ENCODE measurements around the gene UBAC1.

Gene UBAC1

GRCh38 chr9:135890190-135891026, 70.8 kb downstream of the UBAC1 start:
- H3K36me3 ChIP-seq (ENCODE audit: control insufficient read depth, low read length): no peaks in the 10 kb centered on the region
- no peak overlapping the region for H3K4me3 ChIP-seq (ENCODE audit: low read length)
- peaks cover 100% of the 10 kb centered on the region for H3K79me2 ChIP-seq (ENCODE audit: control insufficient read depth, low read length)
- no peaks in the 10 kb centered on the region for H3K9me2 ChIP-seq (replicated peaks; ENCODE audit: control insufficient read depth, low read length)
- H3K4me1 ChIP-seq (ENCODE audit: control insufficient read depth, low read length): peaks cover 28% of the 10 kb centered on the region
- H3K9me3 ChIP-seq (ENCODE audit: control insufficient read depth, insufficient read depth, low read length): no peaks in the 10 kb centered on the region
- TF ChIP-seq CTCF (IDR thresholded peaks at IDR 0.05; ENCODE audit: low read depth, low read length, poor library complexity, severe bottlenecking) (no peak), EZH2phosphoT487 (IDR thresholded peaks at IDR 0.05; ENCODE audit: borderline replicate concordance, low read length) (no peak)
- H3K4me2 ChIP-seq (ENCODE audit: low read length): no peak overlapping the region
- no peaks in the 10 kb centered on the region for H3K27me3 ChIP-seq (ENCODE audit: control insufficient read depth, low read length)
- H3K27ac ChIP-seq (ENCODE audit: low read depth, low read length): no peak overlapping the region
- no peaks in the 10 kb centered on the region for H3F3A ChIP-seq (ENCODE audit: control insufficient read depth, insufficient read depth)
- H4K20me1 ChIP-seq (ENCODE audit: control insufficient read depth, insufficient read depth, low read depth, low read length): peaks cover 42% of the 10 kb centered on the region

- Histone ChIP-seq H3K4me3 (ENCODE audit: low read length) (no peak overlapping the region), H3K27me3 (ENCODE audit: control insufficient read depth, low read length) (no peaks in the 10 kb centered on the region), H3K4me1 (ENCODE audit: control insufficient read depth, low read length) (peaks cover 28% of the 10 kb centered on the region), H3K9me3 (ENCODE audit: control insufficient read depth, insufficient read depth, low read length) (no peaks in the 10 kb centered on the region), H3F3A (ENCODE audit: control insufficient read depth, insufficient read depth) (no peaks in the 10 kb centered on the region), H3K36me3 (ENCODE audit: control insufficient read depth, low read length) (no peaks in the 10 kb centered on the region), H4K20me1 (ENCODE audit: control insufficient read depth, insufficient read depth, low read depth, low read length) (peaks cover 44% of the 10 kb centered on the region), H3K9me2 (replicated peaks; ENCODE audit: control insufficient read depth, low read length) (no peaks in the 10 kb centered on the region), H3K79me2 (ENCODE audit: control insufficient read depth, low read length) (peaks cover 100% of the 10 kb centered on the region), H3K4me2 (ENCODE audit: low read length) (no peak overlapping the region), H3K27ac (ENCODE audit: low read depth, low read length) (no peak overlapping the region)
- TF ChIP-seq CTCF (IDR thresholded peaks at IDR 0.05; ENCODE audit: low read depth, low read length, poor library complexity, severe bottlenecking) (no peak), EZH2phosphoT487 (IDR thresholded peaks at IDR 0.05; ENCODE audit: borderline replicate concordance, low read length) (no peak)
Measured at GRCh38 chr9:135889564-135890189, 71.5 kb downstream of the UBAC1 start.

GRCh38 chr9:135888766-135889394, 72.3 kb downstream of the UBAC1 start:
- Histone ChIP-seq H3K4me2 (ENCODE audit: low read length) (no peak overlapping the region), H3K4me3 (ENCODE audit: low read length) (no peak overlapping the region), H3K9me3 (ENCODE audit: control insufficient read depth, insufficient read depth, low read length) (no peaks in the 10 kb centered on the region), H3F3A (ENCODE audit: control insufficient read depth, insufficient read depth) (no peaks in the 10 kb centered on the region), H3K79me2 (ENCODE audit: control insufficient read depth, low read length) (peaks cover 100% of the 10 kb centered on the region), H3K27ac (ENCODE audit: low read depth, low read length) (no peak overlapping the region), H3K9me2 (replicated peaks; ENCODE audit: control insufficient read depth, low read length) (no peaks in the 10 kb centered on the region), H4K20me1 (ENCODE audit: control insufficient read depth, insufficient read depth, low read depth, low read length) (peaks cover 45% of the 10 kb centered on the region; the same call in 1 of the 2 replicates), H3K36me3 (ENCODE audit: control insufficient read depth, low read length) (no peaks in the 10 kb centered on the region), H3K4me1 (ENCODE audit: control insufficient read depth, low read length) (peaks cover 26% of the 10 kb centered on the region), H3K27me3 (ENCODE audit: control insufficient read depth, low read length) (no peaks in the 10 kb centered on the region)
- TF ChIP-seq CTCF (IDR thresholded peaks at IDR 0.05; ENCODE audit: low read depth, low read length, poor library complexity, severe bottlenecking) (no peak), EZH2phosphoT487 (IDR thresholded peaks at IDR 0.05; ENCODE audit: borderline replicate concordance, low read length) (no peak)
